HL-60 (cell line): ENCODE data around the gene SYNGR4.

Source experiments
- DNase-seq, 2 experiments: peaks; one replicate each; pipeline ENCODE4 v3.0.0-alpha.2; 2010 to 2020; ENCODE audit warnings: low read depth in 1 of 2, low spot score in 1 of 2
- H3K27ac ChIP-seq: fragments of 250-450 bp; sonication (Bioruptor Pico); replicated peaks from 2 replicates; pipeline ENCODE4 v1.5.1; 2020; ENCODE audit warnings: mild to moderate bottlenecking, moderate library complexity
- H3K27me3 ChIP-seq: fragments of 250-450 bp; sonication (Bioruptor Pico); 2 replicates; pipeline ENCODE4 v1.5.1; 2021; ENCODE audit warnings: mild to moderate bottlenecking, moderate library complexity; ENCODE audit not compliant: insufficient read depth, poor library complexity, severe bottlenecking
- H3K4me3 ChIP-seq: replicated peaks from 2 replicates; pipeline ENCODE4 v1.5.1; 2011; ENCODE audit warnings: mild to moderate bottlenecking, control low read depth, low read length; ENCODE audit not compliant: insufficient read depth
- GABPA ChIP-seq: IDR thresholded peaks from 2 replicates; pipeline ENCODE4 v1.6.1; 2012; ENCODE audit warnings: low read depth
- POLR2AphosphoS5 ChIP-seq: IDR thresholded peaks from 2 replicates; pipeline ENCODE4 v1.6.1; 2012; ENCODE audit warnings: low read depth
- SPI1 ChIP-seq: IDR thresholded peaks from 2 replicates; pipeline ENCODE4 v1.6.1; 2012; ENCODE audit warnings: low read depth, mild to moderate bottlenecking, borderline replicate concordance
- TF ChIP-seq, protein P1 (sequence below): IDR thresholded peaks from 2 replicates; pipeline ENCODE4 v1.6.1; 2012; ENCODE audit warnings: low read depth; ENCODE audit not compliant: insufficient replicate concordance
- TF ChIP-seq, protein P2 (sequence below): IDR thresholded peaks from one replicate; pipeline ENCODE4 v1.5.1; 2011; ENCODE audit warnings: low read length, control low read depth, inconsistent platforms; ENCODE audit not compliant: insufficient read depth

The SYNGR4 gene

DNA sequence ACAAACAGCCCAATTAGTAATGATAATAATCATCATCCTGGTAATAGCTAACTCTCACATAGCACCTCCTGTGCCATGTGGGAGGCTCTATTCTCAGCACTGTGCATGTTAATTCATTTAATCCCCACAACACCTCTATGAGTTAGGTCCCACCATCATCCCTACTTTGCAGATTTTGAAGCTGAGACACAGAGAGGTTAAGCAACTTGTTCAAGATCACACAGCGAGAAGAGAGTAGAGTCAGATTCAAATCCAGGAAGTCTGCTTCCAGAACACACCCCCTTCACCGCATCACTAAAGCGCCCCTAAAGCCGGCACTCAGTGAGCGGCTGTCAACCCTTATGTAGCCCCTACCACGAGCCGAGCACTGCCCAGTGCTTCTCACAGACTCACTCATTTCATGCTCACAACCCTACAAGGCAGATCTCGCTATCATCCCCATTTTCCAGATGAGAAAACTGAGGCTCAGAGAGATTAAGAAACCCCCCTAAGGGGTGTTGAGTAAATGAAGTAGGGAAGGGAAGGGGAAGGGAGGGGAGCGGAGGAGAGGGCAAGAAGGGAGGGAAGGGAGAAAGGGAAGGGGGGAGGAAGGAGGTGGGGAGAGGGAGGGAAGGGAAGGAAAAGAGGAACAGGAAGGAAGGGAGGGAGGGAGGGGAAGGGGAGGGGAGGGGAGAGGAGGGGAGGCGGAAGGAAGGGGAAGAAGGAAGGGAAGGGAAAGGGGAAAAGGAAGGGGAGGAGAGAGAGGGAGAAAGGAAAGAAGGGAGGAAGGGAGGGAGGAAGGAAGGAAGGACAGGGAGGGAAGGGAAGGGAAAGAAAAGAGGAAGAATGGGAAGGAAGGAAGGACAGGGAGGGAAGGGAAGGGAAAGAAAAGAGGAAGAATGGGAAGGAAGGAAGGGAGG, 22.4 kb upstream of the SYNGR4 start:
- H3K4me3 ChIP-seq, result no peak overlapping the region
- DNase-seq, result peak in 1 of 2 experiments; percentile 76
- TF ChIP-seq POLR2AphosphoS5, result no peak
- no peak overlapping the region for H3K27ac ChIP-seq
- no peaks in the 10 kb centered on the region for H3K27me3 ChIP-seq

DNA sequence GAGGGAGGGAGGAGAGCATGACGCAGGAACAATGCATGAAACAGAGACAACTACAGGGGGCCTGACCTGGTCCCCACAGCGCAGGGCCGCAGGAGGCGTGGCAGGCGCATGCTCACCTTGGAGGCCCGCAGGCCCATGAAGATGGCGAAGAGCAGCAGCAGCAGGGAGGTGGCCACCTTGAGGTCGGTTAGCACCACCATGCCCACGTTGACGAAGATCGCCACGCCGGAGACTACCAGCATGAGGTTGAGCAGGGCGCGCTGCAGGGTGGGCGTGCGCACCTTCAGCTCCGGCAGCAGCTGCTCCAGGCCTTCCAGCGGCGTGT, 21.8 kb upstream of the SYNGR4 start:
- Histone ChIP-seq H3K4me3 (no peak overlapping the region), H3K27me3 (no peaks in the 10 kb centered on the region), H3K27ac (no peak overlapping the region)
- no peak for DNase-seq
- no peak for TF ChIP-seq POLR2AphosphoS5
- TF ChIP-seq SPI1, result no peak
- TF ChIP-seq GABPA, result no peak
- TF ChIP-seq, protein P1, sequence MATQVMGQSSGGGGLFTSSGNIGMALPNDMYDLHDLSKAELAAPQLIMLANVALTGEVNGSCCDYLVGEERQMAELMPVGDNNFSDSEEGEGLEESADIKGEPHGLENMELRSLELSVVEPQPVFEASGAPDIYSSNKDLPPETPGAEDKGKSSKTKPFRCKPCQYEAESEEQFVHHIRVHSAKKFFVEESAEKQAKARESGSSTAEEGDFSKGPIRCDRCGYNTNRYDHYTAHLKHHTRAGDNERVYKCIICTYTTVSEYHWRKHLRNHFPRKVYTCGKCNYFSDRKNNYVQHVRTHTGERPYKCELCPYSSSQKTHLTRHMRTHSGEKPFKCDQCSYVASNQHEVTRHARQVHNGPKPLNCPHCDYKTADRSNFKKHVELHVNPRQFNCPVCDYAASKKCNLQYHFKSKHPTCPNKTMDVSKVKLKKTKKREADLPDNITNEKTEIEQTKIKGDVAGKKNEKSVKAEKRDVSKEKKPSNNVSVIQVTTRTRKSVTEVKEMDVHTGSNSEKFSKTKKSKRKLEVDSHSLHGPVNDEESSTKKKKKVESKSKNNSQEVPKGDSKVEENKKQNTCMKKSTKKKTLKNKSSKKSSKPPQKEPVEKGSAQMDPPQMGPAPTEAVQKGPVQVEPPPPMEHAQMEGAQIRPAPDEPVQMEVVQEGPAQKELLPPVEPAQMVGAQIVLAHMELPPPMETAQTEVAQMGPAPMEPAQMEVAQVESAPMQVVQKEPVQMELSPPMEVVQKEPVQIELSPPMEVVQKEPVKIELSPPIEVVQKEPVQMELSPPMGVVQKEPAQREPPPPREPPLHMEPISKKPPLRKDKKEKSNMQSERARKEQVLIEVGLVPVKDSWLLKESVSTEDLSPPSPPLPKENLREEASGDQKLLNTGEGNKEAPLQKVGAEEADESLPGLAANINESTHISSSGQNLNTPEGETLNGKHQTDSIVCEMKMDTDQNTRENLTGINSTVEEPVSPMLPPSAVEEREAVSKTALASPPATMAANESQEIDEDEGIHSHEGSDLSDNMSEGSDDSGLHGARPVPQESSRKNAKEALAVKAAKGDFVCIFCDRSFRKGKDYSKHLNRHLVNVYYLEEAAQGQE, result no peak
- TF ChIP-seq, protein P2, sequence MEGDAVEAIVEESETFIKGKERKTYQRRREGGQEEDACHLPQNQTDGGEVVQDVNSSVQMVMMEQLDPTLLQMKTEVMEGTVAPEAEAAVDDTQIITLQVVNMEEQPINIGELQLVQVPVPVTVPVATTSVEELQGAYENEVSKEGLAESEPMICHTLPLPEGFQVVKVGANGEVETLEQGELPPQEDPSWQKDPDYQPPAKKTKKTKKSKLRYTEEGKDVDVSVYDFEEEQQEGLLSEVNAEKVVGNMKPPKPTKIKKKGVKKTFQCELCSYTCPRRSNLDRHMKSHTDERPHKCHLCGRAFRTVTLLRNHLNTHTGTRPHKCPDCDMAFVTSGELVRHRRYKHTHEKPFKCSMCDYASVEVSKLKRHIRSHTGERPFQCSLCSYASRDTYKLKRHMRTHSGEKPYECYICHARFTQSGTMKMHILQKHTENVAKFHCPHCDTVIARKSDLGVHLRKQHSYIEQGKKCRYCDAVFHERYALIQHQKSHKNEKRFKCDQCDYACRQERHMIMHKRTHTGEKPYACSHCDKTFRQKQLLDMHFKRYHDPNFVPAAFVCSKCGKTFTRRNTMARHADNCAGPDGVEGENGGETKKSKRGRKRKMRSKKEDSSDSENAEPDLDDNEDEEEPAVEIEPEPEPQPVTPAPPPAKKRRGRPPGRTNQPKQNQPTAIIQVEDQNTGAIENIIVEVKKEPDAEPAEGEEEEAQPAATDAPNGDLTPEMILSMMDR, result no peak

DNA sequence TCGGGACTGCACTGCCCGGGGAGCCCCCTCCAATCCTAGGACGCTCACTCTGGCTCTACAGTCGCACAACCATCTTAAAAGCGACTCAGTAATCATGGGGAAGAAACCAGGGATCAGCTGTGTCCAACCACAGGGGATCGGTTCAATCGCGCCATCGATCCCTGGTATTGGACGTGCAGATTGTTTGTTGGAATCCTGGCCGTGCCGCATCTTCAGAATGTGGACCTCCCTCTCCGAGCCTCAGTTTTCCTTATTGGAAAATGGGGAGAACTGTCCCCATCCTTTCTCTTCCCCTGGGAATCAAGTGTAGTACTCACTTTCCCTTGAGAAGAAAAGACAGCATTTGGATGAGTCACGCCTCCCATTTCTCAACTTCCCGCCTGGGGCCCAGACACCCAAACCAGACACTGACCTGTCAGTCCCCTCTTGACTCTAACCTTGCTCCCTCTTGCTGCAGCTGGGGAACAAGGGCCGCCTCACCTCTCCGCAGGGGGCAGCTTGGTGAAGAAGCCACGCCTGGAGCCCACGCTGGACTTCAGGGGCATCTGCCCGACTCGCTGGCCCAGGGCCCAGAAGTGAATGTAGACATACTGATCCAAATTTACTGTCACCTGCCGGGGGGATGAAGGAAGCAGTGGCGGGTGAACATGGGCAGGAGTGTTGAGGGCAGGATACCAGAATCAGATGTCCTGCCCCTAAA, 21.2 kb upstream of the SYNGR4 start:
- TF ChIP-seq POLR2AphosphoS5 (no peak), GABPA (no peak), SPI1 (no peak)
- TF ChIP-seq, protein P1, result no peak
- TF ChIP-seq, protein P2, result no peak
- no peaks in the 10 kb centered on the region for H3K27me3 ChIP-seq
- H3K27ac ChIP-seq, result no peak overlapping the region
- DNase-seq, result peak in 1 of 2 experiments; percentile 32
- no peak overlapping the region for H3K4me3 ChIP-seq

DNA sequence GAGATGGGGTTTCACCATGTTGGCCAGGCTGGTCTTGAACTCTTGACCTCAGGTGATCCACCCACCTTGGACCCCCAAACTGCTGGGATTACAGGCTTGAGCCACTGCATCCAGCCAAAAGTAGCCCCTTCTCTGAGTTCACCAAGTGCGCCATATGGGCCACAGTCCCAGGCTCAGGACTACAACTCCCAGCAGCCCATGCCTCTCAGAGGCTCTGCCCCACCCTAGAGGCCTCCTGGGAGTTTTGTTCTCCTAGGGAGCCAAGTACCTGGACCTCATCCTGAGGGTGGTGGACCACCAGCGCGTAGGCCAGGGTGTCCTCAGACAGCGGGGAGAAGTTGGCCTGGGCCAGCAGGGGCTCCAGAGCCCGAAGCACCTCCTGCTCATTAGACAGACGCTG, 19.3 kb upstream of the SYNGR4 start:
- DNase-seq, result no peak
- H3K4me3 ChIP-seq, result no peak overlapping the region
- H3K27ac ChIP-seq, result no peak overlapping the region
- no peaks in the 10 kb centered on the region for H3K27me3 ChIP-seq
- TF ChIP-seq SPI1, result no peak
- TF ChIP-seq, protein P2, result no peak
- no peak for TF ChIP-seq POLR2AphosphoS5
- TF ChIP-seq, protein P1, result no peak
- TF ChIP-seq GABPA, result no peak
